ENCODE data around the gene S100A6.

GRCh38 chr1:153495536-153495935 lies 40.3 kb downstream of the S100A6 start:
- TF ChIP-seq CTCF (IDR thresholded peaks at IDR 0.05; ENCODE audit: borderline replicate concordance, extremely low read depth, low read length, poor library complexity, severe bottlenecking) (no peak), EZH2 (IDR thresholded peaks at IDR 0.05; ENCODE audit: borderline replicate concordance, low read depth, low read length, severe bottlenecking) (no peak)

Data from DND-41 (cell line).